CD4-positive, alpha-beta memory T cell (primary cell): Measurements from ENCODE around the gene JMJD4. TPM values are rescaled to one million over a fixed set of nuclear protein-coding genes. Genes with fewer than 3 reads are reported as not detected.

ENCODE experiments used
- CTCF ChIA-PET: fragments of 350-600 bp; sonication (Branson Sonifier 250); formaldehyde crosslinking; loops from one replicate; lab custom pipeline; 2021; ENCODE audit warnings: inconsistent platforms; ENCODE audit not compliant: partially characterized antibody; lab: Charles Lee
- POLR2A ChIA-PET: fragments of 350-600 bp; sonication (Branson Sonifier 250); formaldehyde crosslinking; loops from one replicate; lab custom pipeline; 2021; ENCODE audit not compliant: partially characterized antibody; lab: Charles Lee
- DNase-seq, 5 donors: peaks; one replicate each; pipeline versions ENCODE4 v3.0.0 to v3.0.0-alpha.2; 2020 to 2022; ENCODE audit warnings: mixed read lengths in 1 of 5
- H3K27ac ChIP-seq: one replicate; pipeline ENCODE4 v1.7.0; 2013; ENCODE audit warnings: low read depth, low read length
- H3K27me3 ChIP-seq: 2 replicates; pipeline ENCODE4 v1.7.0; 2013; ENCODE audit warnings: mild to moderate bottlenecking, low read length, moderate library complexity; ENCODE audit not compliant: insufficient read depth
- H3K36me3 ChIP-seq: 2 replicates; pipeline ENCODE4 v1.7.0; 2013; ENCODE audit warnings: mild to moderate bottlenecking, low read length, moderate library complexity; ENCODE audit not compliant: insufficient read depth
- H3K4me1 ChIP-seq: 2 replicates; pipeline ENCODE4 v1.7.0; 2013; ENCODE audit warnings: mild to moderate bottlenecking, low read length, moderate library complexity; ENCODE audit not compliant: insufficient read depth
- H3K4me3 ChIP-seq, 2 donors: one replicate each; pipeline ENCODE4 v1.7.0; 2013; ENCODE audit warnings: low read length in 2 of 2, mild to moderate bottlenecking in 1 of 2
- H3K9me3 ChIP-seq, 2 donors: one replicate each; pipeline ENCODE4 v1.7.0; 2013; ENCODE audit warnings: low read length in 2 of 2, control low read depth in 1 of 2; ENCODE audit not compliant: control insufficient read depth in 1 of 2
- H3K27ac Mint-ChIP-seq, 7 donors: one replicate each; pipeline ENCODE4 v1.8.0; 2020 to 2021; ENCODE audit warnings: mixed read lengths in 7 of 7, mild to moderate bottlenecking in 6 of 7, inconsistent platforms in 3 of 7, moderate library complexity in 3 of 7
- H3K27me3 Mint-ChIP-seq, 2 donors: one replicate each; pipeline ENCODE4 v1.8.0; 2020 to 2021; ENCODE audit warnings: mixed read lengths in 2 of 2
- H3K36me3 Mint-ChIP-seq, 2 donors: one replicate each; pipeline ENCODE4 v1.8.0; 2020 to 2021; ENCODE audit warnings: mixed read lengths in 2 of 2, inconsistent platforms in 1 of 2, mild to moderate bottlenecking in 1 of 2
- H3K4me1 Mint-ChIP-seq, 4 donors: one replicate each; pipeline ENCODE4 v1.8.0; 2020 to 2021; ENCODE audit warnings: mixed read lengths in 4 of 4, mild to moderate bottlenecking in 1 of 4
- H3K4me3 Mint-ChIP-seq, 8 donors: one replicate each; pipeline ENCODE4 v1.8.0; 2020 to 2021; ENCODE audit warnings: mixed read lengths in 8 of 8, mild to moderate bottlenecking in 7 of 8, moderate library complexity in 6 of 8, inconsistent platforms in 3 of 8
- H3K9me3 Mint-ChIP-seq, 8 donors: one replicate each; pipeline ENCODE4 v1.8.0; 2020 to 2021; ENCODE audit warnings: mixed read lengths in 8 of 8, mild to moderate bottlenecking in 5 of 8, inconsistent platforms in 3 of 8, moderate library complexity in 1 of 8
- intact Hi-C: fragments of 100-400 bp; cut with micrococcal nuclease; formaldehyde crosslinking; loops from one replicate; pipeline ENCODE4 v1.15.1; 2023
- polyA plus RNA-seq, 2 donors: library from polyadenylated mRNA; unstranded; fragments of 300-500 nt; fragmentation: Illumina TruSeq; gene quantifications; one replicate each; pipeline ENCODE4 v1.2.3, GENCODE V29; 2021
- total RNA-seq, 2 experiments: library from RNA; stranded (reverse); gene quantifications; one replicate each; pipeline ENCODE4 v1.2.3, GENCODE V29; 2021

The JMJD4 gene
- total and polyA plus RNA-seq, 4 experiments from 2014 or later, result 22.6 to 34.1 (median 29.7) TPM

GRCh38 chr1:227778401-227778947 lies 43.4 kb upstream of the JMJD4 start:
- H3K4me3 Mint-ChIP-seq, result no peak overlapping the region
- H3K27me3 ChIP-seq, result no peaks in the 10 kb centered on the region
- H3K36me3 ChIP-seq, result no peaks in the 10 kb centered on the region
- no peaks in the 10 kb centered on the region for H3K27me3 Mint-ChIP-seq
- DNase-seq, result no peak
- H3K27ac ChIP-seq, result no peak overlapping the region
- H3K27ac Mint-ChIP-seq, result no peak overlapping the region
- H3K36me3 Mint-ChIP-seq, result peaks cover 7 to 29% of the 10 kb centered on the region in 2 donors
- no peak overlapping the region for H3K4me3 ChIP-seq
- no peaks in the 10 kb centered on the region for H3K9me3 ChIP-seq
- POLR2A ChIA-PET, result no interaction called here
- CTCF ChIA-PET, result interaction anchor here (2.8 kb wide), 1 partner anchor 16 kb away, joined by 11 read pairs; no protein-coding TSS in a partner anchor
- H3K4me1 ChIP-seq, result peaks cover 14% of the 10 kb centered on the region
- H3K4me1 Mint-ChIP-seq, result peaks cover 11 to 23% (median 16%) of the 10 kb centered on the region in 4 donors
- intact Hi-C loops, result no loop called here
- H3K9me3 Mint-ChIP-seq, result no peaks in the 10 kb centered on the region

- POLR2A ChIA-PET, result no interaction called here
- Mint-ChIP-seq H3K4me1 (peaks cover 13 to 29% (median 21%) of the 10 kb centered on the region in 4 donors), H3K27ac (peak overlapping the region in 1 of 7 donors; percentile 15), H3K36me3 (peaks cover 5 to 29% of the 10 kb centered on the region in 2 donors), H3K4me3 (no peak overlapping the region), H3K9me3 (no peaks in the 10 kb centered on the region), H3K27me3 (no peaks in the 10 kb centered on the region)
- Histone ChIP-seq H3K27me3 (no peaks in the 10 kb centered on the region), H3K4me1 (peaks cover 21% of the 10 kb centered on the region), H3K9me3 (no peaks in the 10 kb centered on the region), H3K27ac (no peak overlapping the region), H3K4me3 (no peak overlapping the region), H3K36me3 (no peaks in the 10 kb centered on the region)
- CTCF ChIA-PET, result interaction anchor here (0.6 to 2.8 kb wide), 2 partner anchors 15 to 222 kb away, joined by 3 to 11 read pairs; no protein-coding TSS in a partner anchor
- intact Hi-C loops, result no loop called here
- no peak for DNase-seq
Observed at GRCh38 chr1:227777646-227778045, 42.5 kb upstream of the JMJD4 start.

DNA sequence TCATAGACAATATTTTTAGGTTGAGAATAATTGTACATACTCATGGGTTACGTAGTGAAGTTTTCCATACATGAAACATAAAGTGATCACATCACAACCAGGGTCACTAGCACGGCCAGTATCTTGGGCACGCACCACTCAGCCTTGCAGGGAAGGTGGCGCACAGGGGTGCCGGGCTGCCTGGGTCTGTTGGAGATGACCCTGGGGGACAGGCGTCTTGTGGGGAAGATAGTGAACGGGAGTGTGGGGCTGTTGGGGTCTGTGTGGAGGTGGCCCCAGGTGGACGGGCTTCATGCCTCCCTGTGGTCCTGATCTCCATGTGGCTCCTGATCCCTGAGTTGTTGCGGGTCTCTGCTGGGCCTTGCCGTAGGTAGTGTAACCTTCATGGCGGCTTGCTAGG lies 42.1 kb upstream of the JMJD4 start:
- peaks cover 10 to 32% of the 10 kb centered on the region in 2 donors for H3K36me3 Mint-ChIP-seq
- ChIA-PET CTCF (interaction anchor here (0.6 kb wide), 1 partner anchor 222 kb away, joined by 3 read pairs; no protein-coding TSS in a partner anchor), POLR2A (no interaction called here)
- Histone ChIP-seq H3K36me3 (no peaks in the 10 kb centered on the region), H3K9me3 (no peaks in the 10 kb centered on the region), H3K27me3 (no peaks in the 10 kb centered on the region), H3K27ac (no peak overlapping the region), H3K4me1 (peaks cover 25% of the 10 kb centered on the region), H3K4me3 (no peak overlapping the region)
- H3K27ac Mint-ChIP-seq, result peak overlapping the region in 1 of 7 donors; percentile 8
- H3K27me3 Mint-ChIP-seq, result no peaks in the 10 kb centered on the region
- DNase-seq, result no peak
- intact Hi-C loops, result no loop called here
- peaks cover 17 to 34% (median 24%) of the 10 kb centered on the region in 4 donors for H3K4me1 Mint-ChIP-seq
- no peaks in the 10 kb centered on the region for H3K9me3 Mint-ChIP-seq
- H3K4me3 Mint-ChIP-seq, result no peak overlapping the region

GRCh38 chr1:227776331-227776771 lies 41.2 kb upstream of the JMJD4 start:
- ChIA-PET POLR2A (interaction anchor here (2.5 to 4.8 kb wide), 2 partner anchors 10 to 12 kb away, joined by 9 to 38 read pairs; no protein-coding TSS in a partner anchor), CTCF (interaction anchor here (1.9 kb wide), 1 partner anchor 10 kb away, joined by 4 read pairs; no protein-coding TSS in a partner anchor)
- H3K4me1 ChIP-seq, result peaks cover 25% of the 10 kb centered on the region
- DNase-seq, result no peak
- Mint-ChIP-seq H3K27me3 (no peaks in the 10 kb centered on the region), H3K4me3 (no peak overlapping the region), H3K36me3 (peaks cover 11 to 32% of the 10 kb centered on the region in 2 donors), H3K9me3 (no peaks in the 10 kb centered on the region), H3K4me1 (peaks cover 17 to 34% (median 24%) of the 10 kb centered on the region in 4 donors), H3K27ac (peak overlapping the region in 2 of 7 donors; percentile 57 to 65)
- no peak overlapping the region for H3K4me3 ChIP-seq
- H3K27me3 ChIP-seq, result no peaks in the 10 kb centered on the region
- H3K9me3 ChIP-seq, result no peaks in the 10 kb centered on the region
- intact Hi-C loops, result no loop called here
- H3K27ac ChIP-seq, result no peak overlapping the region
- no peaks in the 10 kb centered on the region for H3K36me3 ChIP-seq

DNA sequence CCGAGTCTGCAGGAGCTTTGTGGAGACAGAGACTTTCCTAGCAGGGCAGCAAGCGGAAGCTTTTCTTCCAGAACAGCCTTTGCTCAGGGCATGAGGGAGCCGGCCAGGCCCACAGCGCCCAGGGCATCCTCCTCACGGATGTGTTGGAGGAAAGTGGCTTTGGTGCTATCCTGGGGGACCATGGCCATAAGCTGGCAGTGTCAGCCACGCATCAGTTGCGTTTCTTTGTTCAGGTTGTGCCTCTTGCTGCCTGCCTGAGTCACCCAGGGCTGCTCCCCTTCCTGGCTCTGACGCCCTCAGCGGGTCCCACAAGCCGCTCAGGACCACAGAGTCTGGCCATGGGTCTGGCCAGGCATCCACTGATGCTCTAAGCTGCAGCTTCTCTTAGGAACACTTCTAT lies 40.7 kb upstream of the JMJD4 start:
- DNase-seq, result no peak
- ChIA-PET POLR2A (interaction anchor here (2.5 to 4.8 kb wide), 2 partner anchors 9 to 12 kb away, joined by 9 to 38 read pairs; no protein-coding TSS in a partner anchor), CTCF (interaction anchor here (1.9 kb wide), 1 partner anchor 10 kb away, joined by 4 read pairs; no protein-coding TSS in a partner anchor)
- Mint-ChIP-seq H3K27ac (peak overlapping the region in 1 of 7 donors; percentile 57), H3K4me3 (no peak overlapping the region), H3K4me1 (peaks cover 17 to 34% (median 24%) of the 10 kb centered on the region in 4 donors), H3K9me3 (no peaks in the 10 kb centered on the region), H3K36me3 (peaks cover 11 to 32% of the 10 kb centered on the region in 2 donors), H3K27me3 (no peaks in the 10 kb centered on the region)
- intact Hi-C loops, result no loop called here
- H3K27me3 ChIP-seq, result no peaks in the 10 kb centered on the region
- no peaks in the 10 kb centered on the region for H3K36me3 ChIP-seq
- H3K9me3 ChIP-seq, result no peaks in the 10 kb centered on the region
- H3K4me1 ChIP-seq, result peaks cover 25% of the 10 kb centered on the region
- no peak overlapping the region for H3K4me3 ChIP-seq
- H3K27ac ChIP-seq, result no peak overlapping the region

DNA sequence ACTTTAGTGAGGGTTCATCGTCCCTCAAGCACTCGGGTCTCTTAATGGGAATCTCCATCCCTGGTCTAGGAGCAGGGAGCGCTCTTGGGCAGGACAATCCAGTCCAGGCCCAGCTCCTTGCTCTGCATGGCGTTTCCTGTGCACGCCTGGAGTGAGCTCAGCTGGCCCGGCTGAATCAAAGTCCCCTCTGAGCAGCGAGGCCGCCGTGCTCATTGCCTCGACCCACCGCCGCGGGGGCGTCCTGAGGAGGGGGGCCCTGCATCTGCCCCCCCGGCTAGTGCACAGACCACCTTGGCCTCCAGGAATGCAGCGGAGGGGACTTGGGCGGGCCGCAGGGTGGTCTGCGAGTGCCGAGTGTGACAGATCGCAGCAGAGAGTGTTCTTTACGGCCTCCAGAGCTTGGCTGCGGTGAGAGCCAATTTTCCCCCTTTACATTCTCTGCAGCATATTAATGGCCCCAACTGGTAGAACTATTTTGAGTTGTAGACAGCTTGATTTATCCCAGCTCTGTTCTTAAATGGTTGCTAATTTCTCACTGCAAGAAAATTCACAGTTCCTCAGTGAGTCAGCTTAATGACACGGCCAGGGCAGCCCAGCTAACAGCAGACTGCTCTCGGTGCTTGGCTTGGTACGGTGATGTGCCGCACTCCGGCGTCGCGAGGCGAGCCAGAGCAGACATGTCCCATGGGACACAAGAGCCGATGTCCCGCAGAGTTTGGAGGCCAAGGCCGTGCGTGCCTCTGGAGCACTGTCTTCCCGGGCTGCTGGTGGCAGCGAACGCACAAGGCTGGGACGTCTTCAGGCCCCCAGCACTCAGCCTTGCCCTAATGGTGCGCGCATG lies 39.9 kb upstream of the JMJD4 start:
- ChIA-PET POLR2A (interaction anchor here (0.7 to 4.8 kb wide), 5 partner anchors 9 to 173 kb away, joined by 3 to 38 read pairs (median 4); partner anchors contain the start of gene WNT9A), CTCF (interaction anchor here (1.0 to 1.9 kb wide), 2 partner anchors 9 to 13 kb away, joined by 3 to 4 read pairs; no protein-coding TSS in a partner anchor)
- Mint-ChIP-seq H3K9me3 (no peaks in the 10 kb centered on the region), H3K4me3 (no peak overlapping the region), H3K27ac (peak overlapping the region in 2 of 7 donors; percentile 51 to 94), H3K27me3 (no peaks in the 10 kb centered on the region), H3K4me1 (peaks cover 17 to 39% (median 24%) of the 10 kb centered on the region in 4 donors), H3K36me3 (peaks cover 11 to 30% of the 10 kb centered on the region in 2 donors)
- no peak for DNase-seq
- H3K27ac ChIP-seq, result no peak overlapping the region
- H3K4me1 ChIP-seq, result peaks cover 25% of the 10 kb centered on the region
- H3K4me3 ChIP-seq, result no peak overlapping the region
- H3K27me3 ChIP-seq, result no peaks in the 10 kb centered on the region
- H3K36me3 ChIP-seq, result no peaks in the 10 kb centered on the region
- H3K9me3 ChIP-seq, result no peaks in the 10 kb centered on the region
- intact Hi-C loops, result no loop called here
